Activated gamma-delta T cell (primary cell): ENCODE data around the gene SEL1L3.

Source experiments
- DNase-seq: peaks from one replicate; lab custom pipeline; 2025; lab: John Stamatoyannopoulos, UW

The SEL1L3 gene

DNA sequence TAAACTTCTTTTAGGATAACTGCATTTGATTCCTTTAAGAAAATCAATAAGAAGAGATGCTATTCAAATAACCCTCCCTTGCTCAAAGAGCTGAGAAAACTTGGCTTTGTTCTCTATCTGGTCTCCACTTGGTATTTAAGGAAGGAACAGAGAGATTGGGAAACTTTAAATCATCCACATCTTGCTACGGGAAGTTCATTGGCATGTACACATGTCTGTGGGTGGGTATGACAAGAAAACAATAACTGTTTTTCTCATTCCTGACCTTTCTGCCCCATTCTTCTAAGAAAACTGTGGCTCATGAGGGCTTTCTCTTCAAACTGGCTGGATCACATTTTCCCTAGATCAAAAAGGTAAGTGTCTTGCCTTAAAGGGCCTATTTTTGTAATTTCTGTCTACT, 6.0 kb downstream of the SEL1L3 start:
- no peak for DNase-seq

DNA sequence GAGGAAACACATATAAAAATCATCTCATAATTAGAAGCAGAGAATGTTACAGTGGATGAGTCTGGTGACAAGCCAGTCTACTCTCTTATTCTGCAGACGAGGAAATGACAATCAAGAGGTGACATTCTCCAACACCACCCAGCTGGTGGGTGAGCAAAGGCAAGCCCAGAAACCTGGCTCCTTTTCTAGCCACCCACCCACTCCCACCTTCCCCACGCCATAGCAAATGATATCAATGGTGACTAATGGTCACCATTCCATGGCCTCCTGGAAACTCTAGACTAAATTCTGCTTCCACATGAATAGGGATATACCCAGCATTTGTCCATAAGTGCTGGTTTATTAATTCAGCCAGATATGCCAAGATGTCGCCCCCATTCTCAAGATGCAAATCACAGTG, 10.7 kb downstream of the SEL1L3 start:
- DNase-seq = no peak

DNA sequence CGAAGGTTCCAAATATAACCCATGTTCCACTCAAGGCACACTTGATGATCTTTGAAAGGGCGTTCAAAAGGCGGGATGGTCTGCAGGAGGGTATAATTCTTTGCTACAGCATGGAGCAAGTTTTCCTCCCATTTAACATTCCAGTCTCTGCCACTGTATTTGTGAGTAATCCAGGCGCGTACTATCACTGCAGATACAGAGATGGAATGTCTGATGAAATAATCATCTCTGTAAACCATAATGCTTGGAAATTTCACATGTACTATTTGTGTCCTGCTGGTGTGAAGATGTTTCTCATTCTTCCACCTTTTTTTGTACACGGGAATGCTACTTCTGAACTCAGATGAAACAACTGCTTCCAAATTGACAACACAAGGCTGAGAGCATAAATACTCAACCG, 15.5 kb downstream of the SEL1L3 start:
- no peak for DNase-seq

- no peak for DNase-seq
These were observed 16.7 kb downstream of the SEL1L3 start for GRCh38 chr4:25845841-25846653.

DNA sequence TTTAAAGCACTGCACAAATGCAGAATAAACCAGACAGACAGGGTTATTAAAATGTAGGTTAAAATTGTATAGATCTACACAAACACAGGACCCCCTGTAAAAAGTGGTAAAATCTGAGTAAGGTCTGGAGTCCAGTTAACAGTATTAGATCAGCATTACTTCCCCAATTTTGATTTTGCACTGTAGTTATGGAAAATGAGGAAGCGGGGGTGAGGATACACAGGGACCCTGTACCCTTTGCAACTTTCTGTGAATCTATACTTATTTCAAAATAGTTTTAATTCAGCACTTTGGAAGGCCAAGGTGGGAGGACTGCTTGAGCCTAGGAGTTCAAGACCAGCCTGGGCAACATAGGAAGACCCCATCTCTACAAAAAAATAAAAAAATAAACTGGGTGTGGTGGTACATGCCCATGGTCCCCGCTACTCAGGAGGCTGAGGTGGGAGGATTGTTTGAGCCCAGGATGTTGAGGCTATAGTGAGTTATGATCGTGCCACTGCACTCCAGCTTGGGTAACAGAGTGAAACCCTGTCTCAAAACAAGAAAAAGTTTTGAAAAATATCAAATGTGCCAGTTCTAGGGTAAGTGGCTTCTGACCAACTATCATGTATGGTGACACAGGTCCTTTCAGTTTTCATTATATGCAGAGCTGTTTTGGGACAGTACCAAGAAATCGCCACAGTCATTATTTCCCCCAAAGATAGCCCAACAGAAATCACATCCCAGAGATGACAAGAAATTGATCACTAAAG, 17.7 kb downstream of the SEL1L3 start:
- no peak for DNase-seq

- DNase-seq = no peak
These were observed 19.3 kb downstream of the SEL1L3 start for GRCh38 chr4:25843340-25844097.

GRCh38 chr4:25842229-25842845, 20.5 kb downstream of the SEL1L3 start:
- no peak for DNase-seq

DNA sequence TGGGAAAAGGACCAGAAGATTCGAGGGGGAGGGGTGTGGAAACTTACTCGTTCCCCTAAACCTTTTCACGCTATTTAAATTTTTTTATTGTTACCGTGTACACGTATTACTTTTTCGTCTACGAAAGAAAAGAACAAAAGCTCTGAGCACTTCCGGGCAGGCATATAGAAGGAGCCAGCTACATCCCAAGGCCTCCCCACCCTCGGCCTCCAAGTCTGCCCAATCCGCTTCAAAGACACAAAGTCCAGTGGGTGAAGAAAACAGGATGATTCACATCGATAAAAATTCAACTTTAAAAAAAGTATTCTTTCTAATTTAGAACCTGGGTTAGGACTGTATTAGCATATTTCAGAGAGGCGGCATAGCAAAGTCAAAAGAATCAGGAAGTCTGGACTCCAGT, 23.1 kb downstream of the SEL1L3 start:
- DNase-seq = no peak

DNA sequence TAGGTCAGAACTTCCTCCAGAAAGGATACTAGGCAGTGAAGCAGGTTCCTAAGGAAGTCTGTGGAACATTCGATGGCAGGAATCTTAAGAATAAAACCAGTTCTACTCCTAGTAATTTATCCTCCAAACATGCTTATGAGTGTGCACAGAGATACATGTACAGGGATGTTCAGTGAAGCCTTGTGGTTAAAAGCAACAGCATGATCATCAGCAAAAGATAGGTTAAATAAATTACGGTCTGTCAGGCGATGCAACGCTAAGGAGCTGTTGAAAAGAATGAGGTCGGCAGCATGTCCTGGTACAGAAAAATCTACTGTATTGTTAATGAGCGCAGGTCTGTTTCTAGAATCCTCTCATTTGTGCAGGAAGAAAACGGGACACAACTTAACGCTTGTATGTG, 23.6 kb downstream of the SEL1L3 start:
- DNase-seq = no peak

GRCh38 chr4:25838526-25838925, 24.3 kb downstream of the SEL1L3 start:
- DNase-seq = no peak

DNA sequence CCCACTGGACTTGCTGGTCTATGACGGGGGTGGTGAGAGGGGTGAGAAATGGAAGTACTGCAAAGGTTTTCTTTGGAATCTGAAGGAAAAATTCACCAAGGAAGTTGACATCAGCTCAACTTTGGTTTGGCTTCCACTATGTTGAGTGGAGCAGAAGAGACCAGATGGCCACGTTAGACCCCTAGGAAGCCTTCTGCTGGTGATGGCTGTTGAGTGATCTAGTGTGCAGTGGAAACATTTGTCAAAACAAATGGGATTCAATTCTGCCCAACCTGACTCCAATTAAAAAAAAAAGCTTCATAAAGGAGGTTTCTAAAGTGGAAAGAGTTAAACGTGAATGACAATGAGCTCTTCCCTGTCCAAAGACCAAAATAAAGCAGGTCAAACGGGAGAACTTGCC, 25.7 kb downstream of the SEL1L3 start:
- DNase-seq = no peak

DNA sequence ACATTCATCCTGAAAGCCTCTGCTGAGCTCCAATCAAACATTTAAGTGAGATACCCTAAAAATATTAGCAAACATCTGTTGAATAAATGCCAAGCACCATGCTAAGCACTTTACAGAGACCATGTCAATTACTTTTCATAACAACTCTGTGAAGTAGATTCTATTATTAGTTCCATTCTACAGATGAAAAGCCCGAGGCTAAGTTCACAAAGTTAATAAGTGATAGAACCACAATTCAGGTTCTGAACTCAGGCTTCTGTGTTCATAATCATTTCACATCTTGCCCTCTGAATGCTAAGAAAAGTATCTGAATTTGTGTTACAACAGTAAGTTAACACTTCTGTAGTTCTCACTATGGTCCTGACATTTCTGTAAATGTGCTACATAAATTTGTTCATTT, 27.4 kb downstream of the SEL1L3 start:
- no peak for DNase-seq

DNA sequence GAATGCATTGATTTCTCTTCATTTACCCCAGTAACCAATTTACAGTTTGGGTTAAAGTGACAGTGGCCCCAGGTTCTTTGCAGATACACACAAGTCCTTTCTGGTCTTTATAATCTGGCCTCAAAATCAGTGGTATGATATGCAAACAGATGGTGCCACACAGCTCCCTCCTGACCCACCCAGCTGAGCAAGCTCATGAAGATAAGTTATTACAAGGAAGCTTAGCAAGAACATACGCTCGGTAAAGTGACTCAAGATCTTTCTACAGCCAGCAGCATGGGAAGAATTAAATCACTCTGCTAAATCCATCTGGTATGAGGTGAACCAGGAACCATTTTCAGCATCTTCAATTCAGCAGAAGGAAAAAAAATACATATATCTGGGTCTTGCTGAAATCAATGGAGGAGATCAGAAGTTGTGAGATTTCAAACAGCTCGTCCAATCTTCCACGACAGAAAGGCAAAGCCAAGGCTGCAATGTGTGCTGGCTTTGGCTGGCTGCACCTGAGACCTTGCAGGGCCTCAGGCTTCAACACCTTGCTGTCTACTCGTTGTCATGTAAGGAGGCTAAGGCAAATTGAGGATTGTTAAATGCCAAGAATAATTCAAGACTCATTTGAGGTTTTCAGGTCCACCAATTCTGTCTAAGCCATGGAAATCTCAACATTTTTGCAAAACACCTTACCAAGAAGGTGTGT, 28.2 kb downstream of the SEL1L3 start:
- DNase-seq = no peak

GRCh38 chr4:25830548-25830947, 32.2 kb downstream of the SEL1L3 start:
- DNase-seq = no peak

DNA sequence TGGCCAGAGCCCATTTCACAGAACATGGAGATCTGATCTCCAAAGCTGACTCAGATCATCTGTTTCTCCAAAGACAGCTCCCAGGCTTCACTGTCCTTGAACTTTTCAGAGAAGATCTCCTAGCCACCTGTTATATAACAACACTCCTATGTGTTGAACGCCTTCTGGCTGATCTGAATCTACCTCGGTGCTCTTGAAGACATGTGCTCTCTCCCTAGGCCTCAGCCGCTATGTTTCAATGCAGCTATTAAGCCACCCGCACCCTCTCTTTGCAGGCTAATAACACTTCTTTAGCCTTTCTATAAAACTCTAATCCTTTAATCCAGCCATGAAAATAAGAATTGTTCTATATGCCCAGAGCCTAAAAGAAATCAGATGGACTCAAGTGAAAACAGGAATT, 34.9 kb downstream of the SEL1L3 start:
- DNase-seq = no peak

DNA sequence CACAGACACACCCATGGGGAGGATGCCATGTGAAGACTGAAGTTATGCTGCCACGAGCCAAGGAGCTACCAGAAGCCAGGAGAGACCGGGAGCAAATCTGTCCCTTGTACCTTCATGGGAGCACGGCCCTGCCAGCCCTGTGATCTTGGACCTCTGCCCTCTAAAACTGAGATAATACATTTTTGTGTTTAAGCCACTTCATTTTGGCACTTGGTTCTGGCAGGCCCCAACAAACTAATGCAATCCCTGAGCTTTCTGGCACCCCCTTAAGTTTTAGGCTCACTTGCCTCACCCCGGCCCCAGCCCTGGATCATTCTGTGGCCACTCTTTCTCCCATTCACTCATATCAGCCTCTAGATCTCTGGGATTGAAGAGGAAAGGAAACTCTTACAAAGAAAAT, 35.4 kb downstream of the SEL1L3 start:
- no peak for DNase-seq

DNA sequence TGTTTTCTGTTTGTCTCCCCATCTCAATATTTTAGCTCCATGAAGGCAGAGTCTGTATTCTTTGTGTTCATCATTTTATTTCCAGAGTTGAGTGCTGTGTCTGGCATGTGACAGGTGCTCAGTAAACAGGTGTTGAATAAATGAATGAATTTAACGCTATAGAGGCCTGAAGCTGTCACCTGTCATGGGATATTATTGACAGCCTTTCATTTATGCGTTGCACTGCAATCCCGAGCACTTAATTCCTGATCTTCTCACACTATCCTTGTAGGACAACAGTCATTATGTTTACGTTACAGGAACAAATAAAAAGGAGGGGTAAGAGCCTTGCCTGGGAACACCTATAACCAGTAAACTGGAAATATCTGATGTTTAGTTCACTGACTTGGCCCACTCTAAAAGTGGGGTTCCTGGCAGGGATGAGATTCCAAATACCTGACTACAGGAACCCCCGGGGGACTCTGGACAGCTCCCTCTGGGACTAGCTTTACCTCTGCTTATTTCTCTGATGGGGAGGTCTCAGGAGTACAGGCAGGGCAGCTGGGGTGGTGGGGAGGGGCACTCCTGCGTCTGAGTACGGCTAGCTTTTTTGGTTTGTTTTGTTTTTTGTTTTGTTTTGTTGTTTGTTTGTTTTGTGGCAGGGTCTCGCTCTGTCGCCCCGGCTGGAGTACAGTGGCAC, 36.6 kb downstream of the SEL1L3 start:
- no peak for DNase-seq

DNA sequence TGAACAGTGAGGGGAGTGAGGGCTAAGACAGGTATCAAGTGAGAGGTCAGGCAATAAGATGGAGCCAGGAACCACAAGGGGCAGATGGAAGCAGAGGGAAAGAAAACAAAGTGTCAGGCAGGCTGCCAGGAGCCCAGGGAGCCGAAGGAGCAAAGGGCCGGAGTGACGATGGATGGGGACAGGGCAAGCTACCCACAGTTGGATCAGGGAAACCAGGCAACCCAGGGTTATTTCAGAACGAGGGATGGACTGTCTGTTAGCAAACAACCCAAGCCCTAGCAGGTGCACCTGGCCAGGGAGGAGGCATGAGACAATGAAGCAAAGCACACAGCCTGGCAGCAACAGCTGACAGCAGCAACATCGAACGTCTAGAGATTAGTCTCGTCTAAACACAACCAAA, 39.2 kb downstream of the SEL1L3 start:
- DNase-seq = no peak

- no peak for DNase-seq
These were observed 40.9 kb downstream of the SEL1L3 start for GRCh38 chr4:25821899-25822298.

GRCh38 chr4:25821267-25821666, 41.5 kb downstream of the SEL1L3 start:
- DNase-seq = no peak

- no peak for DNase-seq
These were observed 43.9 kb downstream of the SEL1L3 start for GRCh38 chr4:25818876-25819275.
